Stimulated activated naive B cell treated with anti-CD40 and anti-IgM and Interleukin-4, amounts not matched to agents 10 μg/mL and 1 μg/mL and 100 μg/mL, for 72 hours (primary cell): ENCODE measurements around the gene ORM2.
A peak's percentile ranks its signal among the peaks of the same experiment; 100 is the strongest.
"Not testable (repeated sequence)": the region's sequence is repeated elsewhere in the genome, so short reads cannot be mapped to it uniquely, and the experiment has no call there.

ENCODE experiments used
- ATAC-seq, 2 donors: fragments of 150-1000 bp; cut with Tn5 transposase; replicated peaks; 2 replicates each; pipeline ENCODE4 v1.10.0; 2021; ENCODE audit warnings: moderate library complexity in 1 of 2
- DNase-seq: peaks from one replicate; pipeline ENCODE4 v3.0.0; 2021
- H3K27ac Mint-ChIP-seq: one replicate; pipeline ENCODE4 v1.8.0; 2022; ENCODE audit warnings: mild to moderate bottlenecking, mixed read lengths
- H3K27me3 Mint-ChIP-seq, 2 donors: one replicate each; pipeline ENCODE4 v1.8.0; 2022; ENCODE audit warnings: mixed read lengths in 2 of 2
- H3K36me3 Mint-ChIP-seq, 2 donors: one replicate each; pipeline ENCODE4 v1.8.0; 2022; ENCODE audit warnings: mixed read lengths in 2 of 2, mild to moderate bottlenecking in 1 of 2
- H3K4me1 Mint-ChIP-seq, 2 donors: one replicate each; pipeline ENCODE4 v1.8.0; 2022; ENCODE audit warnings: mixed read lengths in 2 of 2, mild to moderate bottlenecking in 1 of 2
- H3K4me3 Mint-ChIP-seq, 2 donors: one replicate each; pipeline ENCODE4 v1.8.0; 2022; ENCODE audit warnings: mild to moderate bottlenecking in 2 of 2, mixed read lengths in 2 of 2, moderate library complexity in 1 of 2
- H3K9me3 Mint-ChIP-seq, 2 donors: one replicate each; pipeline ENCODE4 v1.8.0; 2022; ENCODE audit warnings: mixed read lengths in 2 of 2, mild to moderate bottlenecking in 1 of 2

The ORM2 gene

GRCh38 chr9:114324965-114325364, 4.7 kb upstream of the ORM2 start:
- H3K9me3 Mint-ChIP-seq, H3K4me1 Mint-ChIP-seq, H3K4me3 Mint-ChIP-seq, H3K36me3 Mint-ChIP-seq, H3K27me3 Mint-ChIP-seq, DNase-seq, ATAC-seq, H3K27ac Mint-ChIP-seq: not testable (repeated sequence)

GRCh38 chr9:114325684-114326254, 3.9 kb upstream of the ORM2 start:
- not testable (repeated sequence) for H3K4me3 Mint-ChIP-seq, H3K4me1 Mint-ChIP-seq, DNase-seq, H3K36me3 Mint-ChIP-seq, H3K27me3 Mint-ChIP-seq, H3K9me3 Mint-ChIP-seq, H3K27ac Mint-ChIP-seq, ATAC-seq

- Mint-ChIP-seq H3K9me3 (no peaks in the 10 kb centered on the region), H3K4me3 (no peak overlapping the region), H3K27ac (no peak overlapping the region), H3K36me3 (no peaks in the 10 kb centered on the region), H3K4me1 (peaks cover 11 to 20% of the 10 kb centered on the region in 2 donors), H3K27me3 (no peaks in the 10 kb centered on the region)
- DNase-seq (no peak), ATAC-seq (no peak)
These were observed 1.9 kb upstream of the ORM2 start for GRCh38 chr9:114327749-114328148.

- ATAC-seq, H3K9me3 Mint-ChIP-seq: not testable (repeated sequence)
These were observed 1.3 kb upstream of the ORM2 start for GRCh38 chr9:114328357-114328820.

GRCh38 chr9:114328937-114329624, 588 bp upstream of the ORM2 start:
- H3K9me3 Mint-ChIP-seq, H3K4me3 Mint-ChIP-seq, DNase-seq, H3K27ac Mint-ChIP-seq, H3K36me3 Mint-ChIP-seq, H3K27me3 Mint-ChIP-seq, ATAC-seq: not testable (repeated sequence)
- H3K4me1 Mint-ChIP-seq: peaks cover 11 to 20% of the 10 kb centered on the region in 2 donors

More at GRCh38 chr9:114328357-114328820, 1.3 kb upstream of the ORM2 start:
- H3K4me1 Mint-ChIP-seq: peaks cover 11 to 20% of the 10 kb centered on the region in 2 donors
- not testable (repeated sequence) for DNase-seq, H3K27me3 Mint-ChIP-seq, H3K4me3 Mint-ChIP-seq, H3K27ac Mint-ChIP-seq, H3K36me3 Mint-ChIP-seq

GRCh38 chr9:114330636-114331035, 967 bp downstream of the ORM2 start:
- peaks cover 3 to 4% of the 10 kb centered on the region in 2 donors for H3K9me3 Mint-ChIP-seq
- H3K36me3 Mint-ChIP-seq: peaks cover 9 to 13% of the 10 kb centered on the region in 2 donors
- H3K4me1 Mint-ChIP-seq: peaks cover 12 to 20% of the 10 kb centered on the region in 2 donors
- H3K4me3 Mint-ChIP-seq: no peak overlapping the region
- ATAC-seq: peak in 1 of 2 donors; percentile 1
- H3K27ac Mint-ChIP-seq: peak overlapping the region; percentile 56
- no peak for DNase-seq
- H3K27me3 Mint-ChIP-seq: no peaks in the 10 kb centered on the region

GRCh38 chr9:114331229-114332195, 1.8 kb downstream of the ORM2 start:
- peak; percentile 23 to 32 for ATAC-seq
- not testable (repeated sequence) for DNase-seq, H3K4me3 Mint-ChIP-seq, H3K9me3 Mint-ChIP-seq, H3K27me3 Mint-ChIP-seq
- Mint-ChIP-seq H3K4me1 (peaks cover 12 to 27% of the 10 kb centered on the region in 2 donors), H3K27ac (peak overlapping the region; percentile 75), H3K36me3 (peaks cover 18 to 19% of the 10 kb centered on the region in 2 donors)

- ATAC-seq: peak; percentile 6 to 24
- H3K4me1 Mint-ChIP-seq: peaks cover 12 to 35% of the 10 kb centered on the region in 2 donors
- not testable (repeated sequence) for H3K9me3 Mint-ChIP-seq
These were observed 2.9 kb downstream of the ORM2 start for GRCh38 chr9:114332474-114333040.

GRCh38 chr9:114333718-114334117, 4.0 kb downstream of the ORM2 start:
- not testable (repeated sequence) for H3K27ac Mint-ChIP-seq, H3K4me3 Mint-ChIP-seq, ATAC-seq, DNase-seq, H3K9me3 Mint-ChIP-seq, H3K27me3 Mint-ChIP-seq
- Mint-ChIP-seq H3K4me1 (peaks cover 12 to 37% of the 10 kb centered on the region in 2 donors), H3K36me3 (peaks cover 30 to 36% of the 10 kb centered on the region in 2 donors)

More at GRCh38 chr9:114332474-114333040, 2.9 kb downstream of the ORM2 start:
- H3K27me3 Mint-ChIP-seq, DNase-seq: not testable (repeated sequence)
- peak overlapping the region in 1 of 2 donors; percentile 61 for H3K4me3 Mint-ChIP-seq
- peak overlapping the region; percentile 74 for H3K27ac Mint-ChIP-seq
- peaks cover 26 to 27% of the 10 kb centered on the region in 2 donors for H3K36me3 Mint-ChIP-seq

- H3K4me3 Mint-ChIP-seq: no peak overlapping the region
- peaks cover 19 to 44% of the 10 kb centered on the region in 2 donors for H3K4me1 Mint-ChIP-seq
- H3K27ac Mint-ChIP-seq: peak overlapping the region; percentile 38
- no peaks in the 10 kb centered on the region for H3K27me3 Mint-ChIP-seq
- peaks cover 37 to 44% of the 10 kb centered on the region in 2 donors for H3K36me3 Mint-ChIP-seq
- no peak for ATAC-seq
- peaks cover 3 to 4% of the 10 kb centered on the region in 2 donors for H3K9me3 Mint-ChIP-seq
- DNase-seq: no peak
These were observed 4.8 kb downstream of the ORM2 start for GRCh38 chr9:114334490-114334889.

- H3K27ac Mint-ChIP-seq: peak overlapping the region; percentile 47
These were observed 6.1 kb downstream of the ORM2 start for GRCh38 chr9:114335745-114336144.

GRCh38 chr9:114336157-114336556, 6.5 kb downstream of the ORM2 start:
- H3K27ac Mint-ChIP-seq: peak overlapping the region; percentile 47
- ATAC-seq: no peak

More at GRCh38 chr9:114335745-114336144, 6.1 kb downstream of the ORM2 start:
- Mint-ChIP-seq H3K4me1 (peaks cover 28 to 54% of the 10 kb centered on the region in 2 donors), H3K27me3 (no peaks in the 10 kb centered on the region), H3K4me3 (no peak overlapping the region), H3K36me3 (peaks cover 45 to 57% of the 10 kb centered on the region in 2 donors), H3K9me3 (peaks cover 3 to 4% of the 10 kb centered on the region in 2 donors)
- no peak for DNase-seq
- no peak for ATAC-seq

GRCh38 chr9:114336699-114337395, 7.2 kb downstream of the ORM2 start:
- peak overlapping the region; percentile 89 for H3K27ac Mint-ChIP-seq
- H3K4me3 Mint-ChIP-seq: no peak overlapping the region
- peaks cover 26 to 53% of the 10 kb centered on the region in 2 donors for H3K4me1 Mint-ChIP-seq
- ATAC-seq (no peak), DNase-seq (no peak)
- peaks cover 54 to 68% of the 10 kb centered on the region in 2 donors for H3K36me3 Mint-ChIP-seq
- peaks cover 3 to 4% of the 10 kb centered on the region in 2 donors for H3K9me3 Mint-ChIP-seq
- H3K27me3 Mint-ChIP-seq: no peaks in the 10 kb centered on the region

More at GRCh38 chr9:114336157-114336556, 6.5 kb downstream of the ORM2 start:
- Mint-ChIP-seq H3K36me3 (peaks cover 47 to 61% of the 10 kb centered on the region in 2 donors), H3K27me3 (no peaks in the 10 kb centered on the region), H3K9me3 (peaks cover 3 to 4% of the 10 kb centered on the region in 2 donors), H3K4me1 (peaks cover 24 to 53% of the 10 kb centered on the region in 2 donors), H3K4me3 (peak overlapping the region in 1 of 2 donors; percentile 19)
- DNase-seq: no peak
